Tibial artery (tissue), 4 donors: ENCODE data around the gene ASPRV1.

ENCODE experiments used
- DNase-seq, 2 donors: peaks; one replicate each; pipeline ENCODE4 v3.0.0-alpha.2; 2019
- H3K27ac ChIP-seq, 2 donors: fragments of 200-600 bp; sonication (generic) in 1 of 2; 1 replicate in 1 of 2; 2 replicates in 1 of 2; pipeline ENCODE4 v1.5.1; 2018 to 2019; ENCODE audit warnings: mild to moderate bottlenecking in 1 of 2
- H3K27me3 ChIP-seq, 2 donors: fragments of 200-600 bp; sonication (generic) in 1 of 2; one replicate each; pipeline versions ENCODE4 v1.5.1 to v1.6.0; 2016 to 2019
- H3K36me3 ChIP-seq, 3 donors: fragments of 200-600 bp; sonication (generic) in 2 of 3; one replicate each; pipeline ENCODE4 v1.5.1; 2016 to 2019; ENCODE audit warnings: mild to moderate bottlenecking in 2 of 3
- H3K4me1 ChIP-seq, 4 donors: fragments of 200-600 bp; sonication (generic) in 2 of 4; 1 replicate in 3 of 4; 2 replicates in 1 of 4; pipeline ENCODE4 v1.5.1; 2016 to 2019
- H3K4me3 ChIP-seq, 2 donors: fragments of 200-600 bp; sonication (generic) in 1 of 2; 1 replicate in 1 of 2; 2 replicates in 1 of 2; pipeline ENCODE4 v1.5.1; 2018 to 2019; ENCODE audit warnings: mild to moderate bottlenecking in 2 of 2
- H3K9me3 ChIP-seq, 3 donors: fragments of 200-600 bp; sonication (generic) in 1 of 3; one replicate each; pipeline ENCODE4 v1.5.1; 2016 to 2019
- CTCF ChIP-seq, 2 experiments: fragments of 200-600 bp in 1 of 2; fragments of 450-650 bp in 1 of 2; IDR thresholded peaks; one replicate each; pipeline ENCODE4 v1.5.1; 2017 to 2019; ENCODE audit warnings: antibody characterized with exemption in 2 of 2, mild to moderate bottlenecking in 1 of 2, moderate library complexity in 1 of 2
- intact Hi-C: fragments of 100-400 bp; cut with DNase I; formaldehyde crosslinking; loops from one replicate; pipeline ENCODE4 v1.15.0; 2023; ENCODE audit warnings: low total_unique reads

The ASPRV1 gene

GRCh38 chr2:69998761-69999160 lies 37.3 kb upstream of the ASPRV1 start:
- no peak for TF ChIP-seq CTCF (IDR thresholded peaks at IDR 0.05)
- H3K9me3 ChIP-seq = no peaks in the 10 kb centered on the region
- no peak for DNase-seq
- no peak overlapping the region for H3K4me3 ChIP-seq
- intact Hi-C loops = no loop called here
- H3K27ac ChIP-seq = no peak overlapping the region
- no peaks in the 10 kb centered on the region for H3K4me1 ChIP-seq
- H3K36me3 ChIP-seq = peaks cover under 1 to 42% (median 23%) of the 10 kb centered on the region in 3 donors
- no peaks in the 10 kb centered on the region for H3K27me3 ChIP-seq

- H3K4me1 ChIP-seq = no peaks in the 10 kb centered on the region
- no peak overlapping the region for H3K4me3 ChIP-seq
- peaks cover 4 to 39% (median 24%) of the 10 kb centered on the region in 3 donors for H3K36me3 ChIP-seq
- no peak for DNase-seq
- intact Hi-C loops = no loop called here
- no peak for TF ChIP-seq CTCF (IDR thresholded peaks at IDR 0.05)
- H3K27me3 ChIP-seq = no peaks in the 10 kb centered on the region
- no peak overlapping the region for H3K27ac ChIP-seq
- no peaks in the 10 kb centered on the region for H3K9me3 ChIP-seq
Measured at GRCh38 chr2:69997015-69997830, 35.8 kb upstream of the ASPRV1 start.

DNA sequence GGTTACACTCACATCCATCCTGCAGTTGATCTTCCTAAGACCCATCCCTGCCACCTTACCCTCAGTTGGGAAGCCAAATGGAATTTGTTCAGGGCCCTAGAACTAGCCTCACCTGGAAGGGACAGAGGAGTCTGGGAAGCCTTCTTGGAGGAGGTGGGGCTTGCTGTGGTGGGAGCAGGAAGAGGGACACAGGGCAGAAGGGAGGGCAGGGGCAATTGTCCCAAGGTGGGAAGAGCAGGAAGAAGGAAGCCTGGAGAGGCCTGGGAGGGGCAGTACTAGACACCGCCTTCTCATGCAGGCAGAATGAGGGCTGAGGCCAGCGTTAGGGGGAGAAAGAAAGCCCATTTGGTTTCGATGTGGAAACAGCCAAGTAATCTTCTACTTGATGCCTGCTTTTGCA lies 34.1 kb upstream of the ASPRV1 start:
- H3K27me3 ChIP-seq = no peaks in the 10 kb centered on the region
- intact Hi-C loops = no loop called here
- H3K4me1 ChIP-seq = no peaks in the 10 kb centered on the region
- TF ChIP-seq CTCF (IDR thresholded peaks at IDR 0.05) = no peak
- no peak overlapping the region for H3K4me3 ChIP-seq
- H3K36me3 ChIP-seq = peaks cover 4 to 39% (median 24%) of the 10 kb centered on the region in 3 donors
- DNase-seq = peak in 1 of 2 donors; percentile 11
- no peaks in the 10 kb centered on the region for H3K9me3 ChIP-seq
- no peak overlapping the region for H3K27ac ChIP-seq

DNA sequence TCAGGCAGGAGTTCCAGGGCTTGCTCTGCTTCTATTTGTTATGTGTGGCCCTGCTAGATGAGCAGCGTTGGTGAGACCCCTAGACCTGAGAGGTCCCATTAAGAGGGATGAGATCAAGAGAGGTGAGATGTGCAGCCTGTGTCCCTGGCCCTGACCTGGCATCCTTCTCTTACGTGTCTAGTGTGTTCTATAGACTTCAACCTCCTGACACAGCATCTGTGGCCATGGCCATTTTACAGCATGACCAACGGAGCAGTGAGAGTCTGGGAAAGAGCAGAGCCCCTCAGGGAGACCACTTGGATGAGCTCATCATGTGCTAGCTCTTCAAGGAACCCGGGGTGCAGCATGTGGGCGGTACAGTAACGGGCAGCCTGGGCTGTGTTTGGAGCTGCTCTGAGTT lies 32.7 kb upstream of the ASPRV1 start:
- H3K27ac ChIP-seq = no peak overlapping the region
- no peaks in the 10 kb centered on the region for H3K27me3 ChIP-seq
- H3K4me3 ChIP-seq = no peak overlapping the region
- H3K36me3 ChIP-seq = peaks cover 4 to 39% (median 24%) of the 10 kb centered on the region in 3 donors
- peak in 1 of 2 donors; percentile 52 for DNase-seq
- no peaks in the 10 kb centered on the region for H3K9me3 ChIP-seq
- TF ChIP-seq CTCF (IDR thresholded peaks at IDR 0.05) = no peak
- H3K4me1 ChIP-seq = no peaks in the 10 kb centered on the region
- intact Hi-C loops = no loop called here

GRCh38 chr2:69993708-69994107 lies 32.3 kb upstream of the ASPRV1 start:
- Histone ChIP-seq H3K27me3 (no peaks in the 10 kb centered on the region), H3K4me1 (no peaks in the 10 kb centered on the region), H3K4me3 (no peak overlapping the region), H3K9me3 (no peaks in the 10 kb centered on the region), H3K36me3 (peaks cover 4 to 39% (median 24%) of the 10 kb centered on the region in 3 donors), H3K27ac (no peak overlapping the region)
- intact Hi-C loops = no loop called here
- no peak for TF ChIP-seq CTCF (IDR thresholded peaks at IDR 0.05)
- DNase-seq = peak in 1 of 2 donors; percentile 7
